K562 (cell line): ENCODE results near the gene EPHB1.
A peak's percentile ranks its signal among the peaks of the same experiment; 100 is the strongest.

Experiments used
- CC2D1A ChIP-seq: fragments of 450-650 bp; IDR thresholded peaks from 2 replicates; pipeline ENCODE4 v1.6.1; 2017; ENCODE audit warnings: mild to moderate bottlenecking
- CTCF ChIP-seq, 3 experiments: IDR thresholded peaks in 2 of 3; conservative IDR thresholded peaks in 1 of 3; 2 replicates each; pipeline ENCODE4 v1.5.1; 2011 to 2012; ENCODE audit warnings: low read length in 3 of 3, mild to moderate bottlenecking in 3 of 3, control low read depth in 2 of 3, improper control_type of control experiment in 1 of 3, inconsistent platforms in 1 of 3, low read depth in 1 of 3, mixed read lengths in 1 of 3, moderate library complexity in 1 of 3; ENCODE audit not compliant: insufficient read depth in 2 of 3
- KAT7 ChIP-seq: sonication (generic); formaldehyde crosslinking; IDR thresholded peaks from 2 replicates; pipeline ENCODE4 v1.8.0; 2022; ENCODE audit warnings: missing genetic modification reagents, mild to moderate bottlenecking, borderline replicate concordance
- MLX ChIP-seq, 2 experiments: fragments of 450-650 bp in 1 of 2; sonication (generic) in 1 of 2; formaldehyde crosslinking; conservative IDR thresholded peaks; 2 replicates each; pipeline versions ENCODE4 v1.4.0 to v1.8.1; 2020 to 2022; ENCODE audit warnings: mild to moderate bottlenecking in 1 of 2, missing genetic modification reagents in 1 of 2
- MXI1 ChIP-seq: IDR thresholded peaks from 2 replicates; pipeline ENCODE4 v1.6.1; 2011; ENCODE audit warnings: low read depth, mild to moderate bottlenecking, improper control_type of control experiment, low read length
- POLR2AphosphoS2 ChIP-seq: IDR thresholded peaks from 2 replicates; pipeline ENCODE4 v1.6.1; 2012; ENCODE audit warnings: low read length, improper control_type of control experiment
- SRSF7 ChIP-seq: fragments of 200-400 bp; formaldehyde crosslinking; optimal IDR thresholded peaks from 2 replicates; pipeline ENCODE3; 2017; ENCODE audit warnings: mild to moderate bottlenecking, low read depth, low read length
- TGIF2 ChIP-seq: sonication (generic); formaldehyde crosslinking; IDR thresholded peaks from 2 replicates; pipeline ENCODE4 v1.8.1; 2022; ENCODE audit warnings: mild to moderate bottlenecking, missing genetic modification reagents, moderate library complexity
- ZBTB11 ChIP-seq, 3 experiments: fragments of 200-800 bp in 1 of 3; fragments of 250-450 bp in 1 of 3; fragments of 450-650 bp in 1 of 3; sonication (Bioruptor Pico) in 1 of 3; sonication (Bioruptor generic) in 1 of 3; formaldehyde crosslinking in 1 of 3; IDR thresholded peaks; 2 replicates each; pipeline versions ENCODE4 v1.6.1 to v1.8.0; 2016 to 2022; ENCODE audit warnings: mild to moderate bottlenecking in 2 of 3, missing genetic modification characterization in 2 of 3, missing compliant biosample characterization in 1 of 3, moderate library complexity in 1 of 3
- ZNF121 ChIP-seq: sonication (generic); formaldehyde crosslinking; conservative IDR thresholded peaks from 2 replicates; pipeline ENCODE4 v1.8.0; 2022; ENCODE audit warnings: missing genetic modification reagents
- ZNF197 ChIP-seq: fragments of 200-800 bp; sonication (Bioruptor generic); IDR thresholded peaks from 2 replicates; pipeline ENCODE4 v1.6.1; 2016; ENCODE audit warnings: low read depth, missing genetic modification characterization, missing compliant biosample characterization
- ZNF766 ChIP-seq: fragments of 200-800 bp; sonication (Bioruptor generic); conservative IDR thresholded peaks from 2 replicates; pipeline ENCODE4 v1.6.1; 2016; ENCODE audit warnings: missing genetic modification characterization, missing compliant biosample characterization
- ZSCAN29 ChIP-seq: fragments of 450-650 bp; IDR thresholded peaks from 2 replicates; pipeline ENCODE4 v1.6.1; 2017

GRCh38 chr3:135237371-135238143 is 442.5 kb downstream of the EPHB1 start:
- peak in 2 of 3 experiments; percentile 26 to 29; a peak in 3 of 6 replicates for TF ChIP-seq CTCF (IDR thresholded peaks at IDR 0.05 in 2 of 3, conservative IDR thresholded peaks at IDR 0.05 in 1 of 3; ENCODE audit: insufficient read depth in 2 of 3, low read depth in 1 of 3, low read length in 3 of 3)
- TF ChIP-seq KAT7: no peak
- TF ChIP-seq POLR2AphosphoS2: no peak
- TF ChIP-seq ZNF121: no peak
- TF ChIP-seq MXI1: no peak
- TF ChIP-seq TGIF2 (CRISPR knock-in tag): no peak
- TF ChIP-seq SRSF7: no peak
- no peak for TF ChIP-seq ZNF766
- TF ChIP-seq CC2D1A: no peak
- TF ChIP-seq ZSCAN29: no peak
- TF ChIP-seq ZNF197 (CRISPR knock-in tag): no peak
- no peak for TF ChIP-seq ZBTB11 (CRISPR knock-in tag; IDR thresholded peaks at IDR 0.05)
- no peak for TF ChIP-seq MLX (CRISPR knock-in tag; conservative IDR thresholded peaks at IDR 0.05)
